Uterus (tissue), 4 donors: ENCODE data around the gene HECW1. TPM values are rescaled to one million over a fixed set of nuclear protein-coding genes. Genes with fewer than 3 reads are reported as not detected.
"Not testable (repeated sequence)": the region's sequence is repeated elsewhere in the genome, so short reads cannot be mapped to it uniquely, and the experiment has no call there.

Experiments used
- DNase-seq, 2 donors: peaks; one replicate each; pipeline ENCODE4 v3.0.0-alpha.2; 2019 to 2020
- H3K27ac ChIP-seq, 2 donors: fragments of 200-600 bp; sonication (generic); 1 replicate in 1 of 2; 2 replicates in 1 of 2; pipeline ENCODE4 v1.5.1; 2016 to 2018
- H3K27me3 ChIP-seq, 2 donors: fragments of 200-600 bp; sonication (generic); one replicate each; pipeline ENCODE4 v1.5.1; 2018 to 2019; ENCODE audit warnings: control low read depth in 1 of 2
- H3K36me3 ChIP-seq, 2 donors: fragments of 200-600 bp; sonication (generic); one replicate each; pipeline ENCODE4 v1.5.1; 2019; ENCODE audit warnings: control low read depth in 1 of 2
- H3K4me1 ChIP-seq, 2 donors: fragments of 200-600 bp; sonication (generic); one replicate each; pipeline ENCODE4 v1.5.1; 2018 to 2019; ENCODE audit warnings: control low read depth in 1 of 2
- H3K4me3 ChIP-seq, 2 donors: fragments of 200-600 bp; sonication (generic); 1 replicate in 1 of 2; 2 replicates in 1 of 2; pipeline ENCODE4 v1.5.1; 2018 to 2019; ENCODE audit warnings: mild to moderate bottlenecking in 1 of 2
- H3K9me3 ChIP-seq, 2 donors: fragments of 200-600 bp; sonication (generic); one replicate each; pipeline ENCODE4 v1.5.1; 2019; ENCODE audit warnings: control low read depth in 1 of 2
- CTCF ChIP-seq, 4 experiments: fragments of 200-600 bp in 2 of 4; fragments of 450-650 bp in 2 of 4; sonication (generic) in 2 of 4; IDR thresholded peaks; one replicate each; pipeline ENCODE4 v1.5.1; 2016 to 2019; ENCODE audit warnings: antibody characterized with exemption in 4 of 4, mild to moderate bottlenecking in 2 of 4, moderate library complexity in 1 of 4
- POLR2A ChIP-seq, 2 donors: fragments of 450-650 bp; IDR thresholded peaks; one replicate each; pipeline ENCODE4 v1.6.1; 2016; ENCODE audit warnings: antibody characterized with exemption in 2 of 2, mild to moderate bottlenecking in 1 of 2, moderate library complexity in 1 of 2
- intact Hi-C: fragments of 100-400 bp; cut with DNase I; formaldehyde crosslinking; loops from one replicate; pipeline ENCODE4 v1.15.1; 2023; ENCODE audit warnings: low total_unique reads
- total RNA-seq, 4 donors: library from RNA; depleted of rRNA in 3 of 4; stranded (reverse); fragments of >200 nt in 3 of 4; gene quantifications; one replicate each; pipeline versions ENCODE4 v1.1.0 to v1.2.4, GENCODE V29; 2014 to 2023
- donor health status: DM: yes; HTN: yes; CAD: no.

Gene HECW1
- total RNA-seq, 4 donors from 2014 or later: 0.28 TPM; not detected in 3

- no peaks in the 10 kb centered on the region for H3K27me3 ChIP-seq
- H3K4me1 ChIP-seq: no peaks in the 10 kb centered on the region
- no peak for DNase-seq
- intact Hi-C loops: no loop called here
- TF ChIP-seq CTCF (IDR thresholded peaks at IDR 0.05): no peak
- TF ChIP-seq POLR2A (IDR thresholded peaks at IDR 0.05): no peak
- H3K27ac ChIP-seq: no peak overlapping the region
- H3K4me3 ChIP-seq: no peak overlapping the region
- no peaks in the 10 kb centered on the region for H3K9me3 ChIP-seq
- no peaks in the 10 kb centered on the region for H3K36me3 ChIP-seq
Measured at GRCh38 chr7:43211693-43212092, 99.2 kb downstream of the HECW1 start.

- DNase-seq: no peak
- TF ChIP-seq CTCF (IDR thresholded peaks at IDR 0.05) (no peak), POLR2A (IDR thresholded peaks at IDR 0.05) (no peak)
Measured at GRCh38 chr7:43212921-43213320, 100.5 kb downstream of the HECW1 start.

GRCh38 chr7:43215061-43215460, 102.6 kb downstream of the HECW1 start:
- no peak for DNase-seq
- Histone ChIP-seq H3K27ac (no peak overlapping the region), H3K4me1 (no peaks in the 10 kb centered on the region), H3K9me3 (no peaks in the 10 kb centered on the region), H3K27me3 (no peaks in the 10 kb centered on the region), H3K4me3 (no peak overlapping the region), H3K36me3 (no peaks in the 10 kb centered on the region)
- TF ChIP-seq CTCF (IDR thresholded peaks at IDR 0.05): no peak
- no peak for TF ChIP-seq POLR2A (IDR thresholded peaks at IDR 0.05)
- intact Hi-C loops: no loop called here

More at GRCh38 chr7:43212921-43213320, 100.5 kb downstream of the HECW1 start:
- no peaks in the 10 kb centered on the region for H3K4me1 ChIP-seq
- no peak overlapping the region for H3K27ac ChIP-seq
- no peak overlapping the region for H3K4me3 ChIP-seq
- intact Hi-C loops: no loop called here
- H3K36me3 ChIP-seq: no peaks in the 10 kb centered on the region
- H3K9me3 ChIP-seq: no peaks in the 10 kb centered on the region
- no peaks in the 10 kb centered on the region for H3K27me3 ChIP-seq

- no peak for DNase-seq
- H3K9me3 ChIP-seq: no peaks in the 10 kb centered on the region
- H3K36me3 ChIP-seq: no peaks in the 10 kb centered on the region
- intact Hi-C loops: no loop called here
- TF ChIP-seq POLR2A (IDR thresholded peaks at IDR 0.05): no peak
- no peak for TF ChIP-seq CTCF (IDR thresholded peaks at IDR 0.05)
- H3K27ac ChIP-seq: no peak overlapping the region
- no peak overlapping the region for H3K4me3 ChIP-seq
- no peaks in the 10 kb centered on the region for H3K27me3 ChIP-seq
- no peaks in the 10 kb centered on the region for H3K4me1 ChIP-seq
Measured at GRCh38 chr7:43217055-43217454, 104.6 kb downstream of the HECW1 start.

- H3K4me3 ChIP-seq, H3K27ac ChIP-seq, H3K9me3 ChIP-seq, DNase-seq, intact Hi-C loops, H3K4me1 ChIP-seq, H3K27me3 ChIP-seq, H3K36me3 ChIP-seq: not testable (repeated sequence)
Measured at GRCh38 chr7:43218901-43219300, 106.5 kb downstream of the HECW1 start.

GRCh38 chr7:43220250-43220649, 107.8 kb downstream of the HECW1 start:
- no peak overlapping the region for H3K4me3 ChIP-seq
- H3K27ac ChIP-seq: no peak overlapping the region
- no peaks in the 10 kb centered on the region for H3K4me1 ChIP-seq
- no peaks in the 10 kb centered on the region for H3K27me3 ChIP-seq
- TF ChIP-seq CTCF (IDR thresholded peaks at IDR 0.05): no peak
- no peak for TF ChIP-seq POLR2A (IDR thresholded peaks at IDR 0.05)
- no peaks in the 10 kb centered on the region for H3K9me3 ChIP-seq
- no peaks in the 10 kb centered on the region for H3K36me3 ChIP-seq
- intact Hi-C loops: no loop called here
- no peak for DNase-seq
